SK-N-SH (cell line): ENCODE data around the gene SYNE2. TPM values are rescaled to one million over a fixed set of nuclear protein-coding genes. Genes with fewer than 3 reads are reported as not detected.

Experiments used
- CTCF ChIA-PET: fragments of 300-600, 350-600 bp; formaldehyde crosslinking; extraction: SDS; loops from one replicate; lab custom pipeline; 2021; lab: Yijun Ruan, JAX
- POLR2A ChIA-PET: fragments of 350-600 bp; sonication (Branson Sonifier 250); formaldehyde crosslinking; extraction: SDS; loops from one replicate; lab custom pipeline; 2020; ENCODE audit warnings: antibody characterized with exemption, inconsistent platforms; lab: Yijun Ruan, JAX
- DNase-seq: peaks from one replicate; pipeline ENCODE4 v3.0.0; 2012
- H2AFZ ChIP-seq: fragments of 200-600 bp; sonication (generic); 2 replicates; pipeline ENCODE4 v1.8.1; 2016; ENCODE audit warnings: antibody characterized with exemption, mild to moderate bottlenecking, low read depth
- H3F3A ChIP-seq: fragments of 200-600 bp; sonication (generic); replicated peaks from 2 replicates; pipeline ENCODE3; 2016; ENCODE audit warnings: antibody characterized with exemption, mild to moderate bottlenecking; ENCODE audit not compliant: insufficient read depth
- H3K27ac ChIP-seq, 2 experiments: fragments of 200-500 bp in 1 of 2; fragments of 200-600 bp in 1 of 2; sonication (Bioruptor generic) in 1 of 2; sonication (generic), shearing (Covaris generic) in 1 of 2; 2 replicates each; pipeline versions ENCODE4 v1.5.1 to v1.6.1; 2014 to 2016; ENCODE audit warnings: low read depth in 2 of 2, inconsistent platforms in 1 of 2, low read length in 1 of 2, mild to moderate bottlenecking in 1 of 2, mixed read lengths in 1 of 2
- H3K27me3 ChIP-seq: fragments of 200-600 bp; sonication (generic), shearing (Covaris generic); 2 replicates; pipeline ENCODE4 v1.6.1; 2016; ENCODE audit warnings: mixed run types; ENCODE audit not compliant: insufficient read depth
- H3K36me3 ChIP-seq, 2 experiments: fragments of 200-500 bp in 1 of 2; fragments of 200-600 bp in 1 of 2; sonication (Bioruptor generic) in 1 of 2; sonication (generic) in 1 of 2; replicated peaks in 1 of 2; 2 replicates each; pipeline versions ENCODE3 to v1.5.1; 2014 to 2016; ENCODE audit warnings: low read length in 1 of 2, mild to moderate bottlenecking in 1 of 2; ENCODE audit not compliant: insufficient read depth in 2 of 2, control insufficient read depth in 1 of 2
- H3K4me1 ChIP-seq, 2 experiments: fragments of 200-500 bp in 1 of 2; fragments of 200-600 bp in 1 of 2; sonication (Bioruptor generic) in 1 of 2; sonication (generic), shearing (Covaris generic) in 1 of 2; 2 replicates each; pipeline versions ENCODE4 v1.5.1 to v1.6.1; 2014 to 2016; ENCODE audit warnings: low read depth in 1 of 2, low read length in 1 of 2, mixed run types in 1 of 2; ENCODE audit not compliant: insufficient read depth in 2 of 2, control insufficient read depth in 1 of 2
- H3K4me2 ChIP-seq: fragments of 200-600 bp; sonication (generic), shearing (Covaris generic); 2 replicates; pipeline ENCODE4 v1.6.1; 2017; ENCODE audit warnings: mixed run types
- H3K4me3 ChIP-seq, 2 experiments: fragments of 200-500 bp in 1 of 2; fragments of 200-600 bp in 1 of 2; sonication (Bioruptor generic) in 1 of 2; sonication (generic), shearing (Covaris generic) in 1 of 2; 2 replicates each; pipeline versions ENCODE4 v1.5.1 to v1.8.1; 2014 to 2016; ENCODE audit warnings: low read depth in 2 of 2, inconsistent platforms in 1 of 2, low read length in 1 of 2, mild to moderate bottlenecking in 1 of 2, mixed read lengths in 1 of 2, moderate library complexity in 1 of 2
- H3K79me2 ChIP-seq: fragments of 200-600 bp; sonication (generic); 2 replicates; pipeline ENCODE4 v1.8.1; 2017; ENCODE audit warnings: mild to moderate bottlenecking; ENCODE audit not compliant: insufficient read depth
- H3K9ac ChIP-seq: fragments of 200-600 bp; sonication (generic); 2 replicates; pipeline ENCODE4 v1.6.1; 2017; ENCODE audit warnings: mixed run types
- H3K9me2 ChIP-seq: fragments of 200-600 bp; sonication (generic); 2 replicates; pipeline ENCODE4 v1.6.1; 2017; ENCODE audit warnings: mixed run types
- H3K9me3 ChIP-seq: fragments of 200-600 bp; sonication (generic); 2 replicates; pipeline ENCODE4 v1.6.1; 2017; ENCODE audit warnings: mixed run types, mild to moderate bottlenecking, moderate library complexity
- H4K20me1 ChIP-seq: fragments of 200-600 bp; sonication (generic); 2 replicates; pipeline ENCODE4 v1.6.1; 2017; ENCODE audit warnings: mild to moderate bottlenecking, mixed run types; ENCODE audit not compliant: insufficient read depth
- CHD2 ChIP-seq: fragments of 150-350 bp; IDR thresholded peaks from 2 replicates; pipeline ENCODE4 v1.6.1; 2018; ENCODE audit warnings: low read length; ENCODE audit not compliant: partially characterized antibody
- ELF1 ChIP-seq: IDR thresholded peaks from 2 replicates; pipeline ENCODE4 v1.4.0; 2012
- GATA2 ChIP-seq: sonication (generic); formaldehyde crosslinking; IDR thresholded peaks from 2 replicates; pipeline ENCODE4 v1.5.0; 2020; ENCODE audit warnings: mild to moderate bottlenecking, missing genetic modification reagents
- IRF3 ChIP-seq: fragments of 150-350 bp; IDR thresholded peaks from 2 replicates; pipeline ENCODE4 v1.6.1; 2016; ENCODE audit warnings: mild to moderate bottlenecking, low read depth, low read length
- MAX ChIP-seq: IDR thresholded peaks from 2 replicates; pipeline ENCODE4 v1.4.0; 2012; ENCODE audit warnings: low read depth
- POLR2AphosphoS5 ChIP-seq: IDR thresholded peaks from 2 replicates; pipeline ENCODE4 v1.6.1; 2012; ENCODE audit warnings: low read depth, low read length
- REST ChIP-seq: IDR thresholded peaks from 2 replicates; pipeline ENCODE4 v1.6.1; 2012; ENCODE audit warnings: mild to moderate bottlenecking, low read depth, low read length, moderate library complexity
- RFX5 ChIP-seq: IDR thresholded peaks from 2 replicates; pipeline ENCODE4 v1.6.1; 2012; ENCODE audit warnings: mild to moderate bottlenecking, improper control_type of control experiment, low read length
- TCF12 ChIP-seq: IDR thresholded peaks from 2 replicates; pipeline ENCODE4 v1.4.0; 2012
- WGBS: methylation state at CpG from one replicate; pipeline ENCODE4 v1.1.6; 2017; ENCODE audit warnings: low lambda C conversion rate; 5-methylcytosine and 5-hydroxymethylcytosine counted together
- polyA plus RNA-seq, 3 experiments: library from polyadenylated mRNA; depleted of rRNA; stranded (reverse); fragments of >200 nt; gene quantifications; 2 replicates each; pipeline ENCODE4 v1.2.3, GENCODE V29; 2012
- TF ChIP-seq, protein P1 (sequence below): fragments of 200-600 bp; sonication (generic); IDR thresholded peaks from 2 replicates; pipeline ENCODE4 v1.6.1; 2017; ENCODE audit warnings: antibody characterized with exemption, mild to moderate bottlenecking, moderate library complexity
- TF ChIP-seq, protein P2 (sequence below): IDR thresholded peaks from 2 replicates; pipeline ENCODE4 v1.4.0; 2012; ENCODE audit warnings: low read depth, borderline replicate concordance

Gene SYNE2
- polyA plus RNA-seq, 1 of the 3 experiments (the other 2 are of a cell fraction) = 7.1 TPM

- Histone ChIP-seq H4K20me1 (no peaks in the 10 kb centered on the region), H3K4me3 (no peak overlapping the region), H2AFZ (no peak overlapping the region), H3K9me3 (no peaks in the 10 kb centered on the region), H3K27ac (no peak overlapping the region), H3K9ac (no peak overlapping the region), H3K79me2 (no peaks in the 10 kb centered on the region), H3K36me3 (peaks cover 0 to 19% of the 10 kb centered on the region in 2 experiments), H3F3A (no peaks in the 10 kb centered on the region), H3K9me2 (no peaks in the 10 kb centered on the region), H3K4me2 (no peak overlapping the region), H3K27me3 (no peaks in the 10 kb centered on the region), H3K4me1 (peaks cover 5 to 16% of the 10 kb centered on the region in 2 experiments; a peak in 2 of 4 replicates)
- CTCF ChIA-PET = interaction anchor here (1.5 kb wide), 1 partner anchor 10 kb away, joined by 3 read pairs; no protein-coding TSS in a partner anchor
- WGBS = 91% methylated on average over 7 of the region's 15 CpGs
- DNase-seq = no peak
- POLR2A ChIA-PET = no interaction called here
- TF ChIP-seq ELF1 = no peak
- TF ChIP-seq REST = no peak
- no peak for TF ChIP-seq CHD2
- no peak for TF ChIP-seq MAX
- TF ChIP-seq POLR2AphosphoS5 = no peak
- no peak for TF ChIP-seq RFX5
- TF ChIP-seq, protein P1, sequence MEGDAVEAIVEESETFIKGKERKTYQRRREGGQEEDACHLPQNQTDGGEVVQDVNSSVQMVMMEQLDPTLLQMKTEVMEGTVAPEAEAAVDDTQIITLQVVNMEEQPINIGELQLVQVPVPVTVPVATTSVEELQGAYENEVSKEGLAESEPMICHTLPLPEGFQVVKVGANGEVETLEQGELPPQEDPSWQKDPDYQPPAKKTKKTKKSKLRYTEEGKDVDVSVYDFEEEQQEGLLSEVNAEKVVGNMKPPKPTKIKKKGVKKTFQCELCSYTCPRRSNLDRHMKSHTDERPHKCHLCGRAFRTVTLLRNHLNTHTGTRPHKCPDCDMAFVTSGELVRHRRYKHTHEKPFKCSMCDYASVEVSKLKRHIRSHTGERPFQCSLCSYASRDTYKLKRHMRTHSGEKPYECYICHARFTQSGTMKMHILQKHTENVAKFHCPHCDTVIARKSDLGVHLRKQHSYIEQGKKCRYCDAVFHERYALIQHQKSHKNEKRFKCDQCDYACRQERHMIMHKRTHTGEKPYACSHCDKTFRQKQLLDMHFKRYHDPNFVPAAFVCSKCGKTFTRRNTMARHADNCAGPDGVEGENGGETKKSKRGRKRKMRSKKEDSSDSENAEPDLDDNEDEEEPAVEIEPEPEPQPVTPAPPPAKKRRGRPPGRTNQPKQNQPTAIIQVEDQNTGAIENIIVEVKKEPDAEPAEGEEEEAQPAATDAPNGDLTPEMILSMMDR = no peak
- TF ChIP-seq, protein P2, sequence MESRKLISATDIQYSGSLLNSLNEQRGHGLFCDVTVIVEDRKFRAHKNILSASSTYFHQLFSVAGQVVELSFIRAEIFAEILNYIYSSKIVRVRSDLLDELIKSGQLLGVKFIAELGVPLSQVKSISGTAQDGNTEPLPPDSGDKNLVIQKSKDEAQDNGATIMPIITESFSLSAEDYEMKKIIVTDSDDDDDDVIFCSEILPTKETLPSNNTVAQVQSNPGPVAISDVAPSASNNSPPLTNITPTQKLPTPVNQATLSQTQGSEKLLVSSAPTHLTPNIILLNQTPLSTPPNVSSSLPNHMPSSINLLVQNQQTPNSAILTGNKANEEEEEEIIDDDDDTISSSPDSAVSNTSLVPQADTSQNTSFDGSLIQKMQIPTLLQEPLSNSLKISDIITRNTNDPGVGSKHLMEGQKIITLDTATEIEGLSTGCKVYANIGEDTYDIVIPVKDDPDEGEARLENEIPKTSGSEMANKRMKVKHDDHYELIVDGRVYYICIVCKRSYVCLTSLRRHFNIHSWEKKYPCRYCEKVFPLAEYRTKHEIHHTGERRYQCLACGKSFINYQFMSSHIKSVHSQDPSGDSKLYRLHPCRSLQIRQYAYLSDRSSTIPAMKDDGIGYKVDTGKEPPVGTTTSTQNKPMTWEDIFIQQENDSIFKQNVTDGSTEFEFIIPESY = no peak
- no peak for TF ChIP-seq IRF3
- no peak for TF ChIP-seq TCF12
- TF ChIP-seq GATA2 (CRISPR knock-in tag) = no peak
Observed at GRCh38 chr14:64213853-64214570, 361.2 kb downstream of the SYNE2 start.
